Smooth muscle cell (in vitro differentiated cells): Measurements from ENCODE around the gene PLXNA4. TPM values are rescaled to one million over a fixed set of nuclear protein-coding genes. Genes with fewer than 3 reads are reported as not detected.

Experiments used
- DNase-seq: peaks from one replicate; lab custom pipeline; 2025; ENCODE audit not compliant: unreplicated experiment; lab: John Stamatoyannopoulos, UW
- H2AFZ ChIP-seq: fragments of 200-600 bp; sonication (generic); 2 replicates; pipeline ENCODE4 v1.6.0; 2016; ENCODE audit warnings: antibody characterized with exemption, low read depth, mild to moderate bottlenecking
- H3F3A ChIP-seq: fragments of 200-600 bp; sonication (generic); 2 replicates; pipeline ENCODE4 v1.6.0; 2017; ENCODE audit warnings: antibody characterized with exemption, low read depth
- H3K27ac ChIP-seq: fragments of 200-600 bp; sonication (generic); 2 replicates; pipeline ENCODE4 v1.5.1; 2016; ENCODE audit warnings: low read depth, mild to moderate bottlenecking
- H3K27me3 ChIP-seq: fragments of 200-600 bp; sonication (generic); 2 replicates; pipeline ENCODE4 v1.6.1; 2016; ENCODE audit warnings: low read depth, mild to moderate bottlenecking
- H3K36me3 ChIP-seq: fragments of 200-600 bp; sonication (generic); 2 replicates; pipeline ENCODE4 v1.5.1; 2016; ENCODE audit warnings: low read depth
- H3K4me1 ChIP-seq: fragments of 200-600 bp; sonication (generic); 2 replicates; pipeline ENCODE4 v1.5.1; 2016; ENCODE audit warnings: low read depth
- H3K4me2 ChIP-seq: fragments of 200-600 bp; sonication (generic); 2 replicates; pipeline ENCODE4 v1.6.0; 2016; ENCODE audit warnings: mild to moderate bottlenecking
- H3K4me3 ChIP-seq: fragments of 200-600 bp; sonication (generic); 2 replicates; pipeline ENCODE4 v1.5.1; 2016; ENCODE audit warnings: mild to moderate bottlenecking
- H3K79me2 ChIP-seq: fragments of 200-600 bp; sonication (generic); 2 replicates; pipeline ENCODE4 v1.6.0; 2016; ENCODE audit warnings: low read depth, mild to moderate bottlenecking
- H3K9ac ChIP-seq: fragments of 200-600 bp; sonication (generic); 2 replicates; pipeline ENCODE4 v1.6.0; 2016; ENCODE audit warnings: low read depth
- H3K9me3 ChIP-seq: fragments of 200-600 bp; sonication (generic); replicated peaks from 2 replicates; pipeline ENCODE4 v1.5.1; 2016; ENCODE audit warnings: low read depth
- H4K20me1 ChIP-seq: fragments of 200-600 bp; sonication (generic); 2 replicates; pipeline ENCODE4 v1.6.0; 2016; ENCODE audit warnings: low read depth
- WGBS: methylation state at CpG from one replicate; pipeline ENCODE4 v1.1.7; 2016; ENCODE audit warnings: low lambda C conversion rate; 5-methylcytosine and 5-hydroxymethylcytosine counted together
- polyA plus RNA-seq: library from polyadenylated mRNA; unstranded; fragments of >200 nt; fragmentation: Nextera tagmentation; extraction: Ambion mirVana; gene quantifications from 2 replicates; pipeline ENCODE4 v1.2.1, GENCODE V29; 2016
- total RNA-seq: library from RNA; depleted of rRNA; stranded (reverse); fragments of >200 nt; gene quantifications from 2 replicates; pipeline ENCODE4 v1.2.3, GENCODE V29; 2014
- TF ChIP-seq, protein P1 (sequence below): fragments of 200-600 bp; sonication (generic); IDR thresholded peaks from 2 replicates; pipeline ENCODE4 v1.5.1; 2017; ENCODE audit warnings: borderline replicate concordance, mild to moderate bottlenecking, antibody characterized with exemption; ENCODE audit not compliant: insufficient read depth, poor library complexity, severe bottlenecking

The PLXNA4 gene
- total and polyA plus RNA-seq, 2 experiments from 2014 or later, result 8.5 to 9.9 TPM

DNA sequence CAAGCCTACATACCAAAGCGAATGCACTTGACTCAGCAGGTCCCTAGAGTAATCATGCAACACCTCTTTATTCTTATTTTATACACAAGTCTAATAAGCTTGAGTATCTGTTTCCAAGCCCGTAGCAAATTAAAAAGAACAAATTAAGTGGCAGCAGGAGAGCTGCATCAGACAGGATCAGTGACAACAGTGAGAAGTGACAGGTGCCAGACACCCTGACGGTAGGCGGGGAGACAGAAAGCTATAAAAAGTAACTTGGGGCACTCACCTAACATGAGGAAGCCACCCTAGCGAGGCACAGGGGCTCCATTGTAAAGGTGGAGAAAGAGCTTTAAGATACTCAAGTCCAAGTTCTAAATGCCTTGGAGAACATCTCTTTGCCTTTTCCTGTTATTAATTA is 174.2 kb downstream of the PLXNA4 start:
- Histone ChIP-seq H3K27ac (no peak overlapping the region), H3K9ac (no peak overlapping the region), H3K9me3 (no peaks in the 10 kb centered on the region)

DNA sequence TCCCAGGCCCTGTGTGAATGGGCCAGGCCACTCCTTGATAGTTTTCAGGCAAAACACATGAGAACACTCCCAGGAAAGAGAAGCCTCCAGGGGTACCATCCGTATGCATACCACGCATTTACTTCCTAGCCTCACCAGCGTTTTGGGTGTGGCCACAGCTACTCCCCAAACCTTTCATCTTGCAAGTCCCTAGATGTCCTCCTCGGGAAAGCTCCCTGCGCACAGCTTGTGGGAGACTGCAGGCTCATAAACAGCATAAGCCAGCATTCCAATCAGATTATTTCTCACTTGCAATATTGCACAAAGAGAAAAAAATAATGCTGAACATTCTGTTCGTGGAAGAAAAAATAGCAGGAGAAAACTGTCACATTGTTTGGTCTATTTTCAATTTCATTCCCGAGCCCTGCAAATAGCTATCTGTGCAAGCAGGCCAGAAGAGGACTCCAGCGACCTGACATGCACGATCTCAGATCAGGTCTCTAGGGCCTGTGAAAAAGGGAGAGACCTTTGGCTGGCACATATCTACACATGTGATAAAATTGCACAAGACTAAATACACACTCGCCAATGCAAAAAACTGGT is 175.6 kb downstream of the PLXNA4 start:
- Histone ChIP-seq H2AFZ (no peak overlapping the region), H3K4me1 (no peaks in the 10 kb centered on the region), H3K27ac (no peak overlapping the region), H3K9ac (no peak overlapping the region), H4K20me1 (no peaks in the 10 kb centered on the region), H3K36me3 (no peaks in the 10 kb centered on the region), H3K27me3 (no peaks in the 10 kb centered on the region), H3F3A (peaks cover 5% of the 10 kb centered on the region), H3K4me2 (no peak overlapping the region), H3K9me3 (no peaks in the 10 kb centered on the region), H3K4me3 (no peak overlapping the region), H3K79me2 (no peaks in the 10 kb centered on the region)
- 59% methylated on average over 10 of the region's 10 CpGs for WGBS
- TF ChIP-seq, protein P1, sequence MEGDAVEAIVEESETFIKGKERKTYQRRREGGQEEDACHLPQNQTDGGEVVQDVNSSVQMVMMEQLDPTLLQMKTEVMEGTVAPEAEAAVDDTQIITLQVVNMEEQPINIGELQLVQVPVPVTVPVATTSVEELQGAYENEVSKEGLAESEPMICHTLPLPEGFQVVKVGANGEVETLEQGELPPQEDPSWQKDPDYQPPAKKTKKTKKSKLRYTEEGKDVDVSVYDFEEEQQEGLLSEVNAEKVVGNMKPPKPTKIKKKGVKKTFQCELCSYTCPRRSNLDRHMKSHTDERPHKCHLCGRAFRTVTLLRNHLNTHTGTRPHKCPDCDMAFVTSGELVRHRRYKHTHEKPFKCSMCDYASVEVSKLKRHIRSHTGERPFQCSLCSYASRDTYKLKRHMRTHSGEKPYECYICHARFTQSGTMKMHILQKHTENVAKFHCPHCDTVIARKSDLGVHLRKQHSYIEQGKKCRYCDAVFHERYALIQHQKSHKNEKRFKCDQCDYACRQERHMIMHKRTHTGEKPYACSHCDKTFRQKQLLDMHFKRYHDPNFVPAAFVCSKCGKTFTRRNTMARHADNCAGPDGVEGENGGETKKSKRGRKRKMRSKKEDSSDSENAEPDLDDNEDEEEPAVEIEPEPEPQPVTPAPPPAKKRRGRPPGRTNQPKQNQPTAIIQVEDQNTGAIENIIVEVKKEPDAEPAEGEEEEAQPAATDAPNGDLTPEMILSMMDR, result no peak
- no peak for DNase-seq

More for the DNA sequence above, 174.2 kb downstream of the PLXNA4 start:
- TF ChIP-seq, protein P1, result no peak
- H3K27me3 ChIP-seq, result no peaks in the 10 kb centered on the region
- H2AFZ ChIP-seq, result no peak overlapping the region
- no peak for DNase-seq
- H3K79me2 ChIP-seq, result no peaks in the 10 kb centered on the region
- H3K4me2 ChIP-seq, result no peak overlapping the region
- no peaks in the 10 kb centered on the region for H4K20me1 ChIP-seq
- no peaks in the 10 kb centered on the region for H3K4me1 ChIP-seq
- WGBS, result 89% methylated on average over 5 of the region's 5 CpGs
- no peaks in the 10 kb centered on the region for H3K36me3 ChIP-seq
- H3K4me3 ChIP-seq, result no peak overlapping the region
- H3F3A ChIP-seq, result peaks cover 6% of the 10 kb centered on the region

DNA sequence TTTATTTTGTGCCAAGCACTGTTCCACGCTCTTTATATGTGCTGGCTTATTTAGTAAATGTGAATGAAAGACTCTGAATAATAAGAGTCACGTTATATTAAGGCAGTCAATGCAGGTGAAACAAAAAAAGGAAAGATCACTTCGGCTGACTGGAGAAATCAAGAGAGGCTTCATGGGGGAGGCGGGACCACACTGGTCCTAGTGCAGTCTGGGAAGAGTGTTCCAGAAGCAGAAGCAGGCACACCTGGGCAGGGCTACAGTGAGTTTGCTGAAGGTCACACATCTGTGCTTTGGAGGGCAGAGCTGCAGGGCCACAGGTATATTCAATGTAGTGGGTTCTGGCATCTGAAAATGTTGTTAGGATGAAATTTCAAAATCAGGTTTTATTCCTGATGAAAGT is 176.9 kb downstream of the PLXNA4 start:
- Histone ChIP-seq H3K27ac (no peak overlapping the region), H3K4me1 (no peaks in the 10 kb centered on the region), H3K9ac (no peak overlapping the region), H3F3A (no peaks in the 10 kb centered on the region), H3K9me3 (no peaks in the 10 kb centered on the region), H3K36me3 (no peaks in the 10 kb centered on the region), H3K27me3 (no peaks in the 10 kb centered on the region), H3K4me2 (no peak overlapping the region), H3K79me2 (no peaks in the 10 kb centered on the region), H4K20me1 (no peaks in the 10 kb centered on the region), H3K4me3 (no peak overlapping the region), H2AFZ (no peak overlapping the region)
- TF ChIP-seq, protein P1, result no peak
- WGBS, result 95% methylated on average over 4 of the region's 4 CpGs
- DNase-seq, result no peak
